BJ (cell line): ENCODE measurements around the gene BAIAP2. TPM values are rescaled to one million over a fixed set of nuclear protein-coding genes. Genes with fewer than 3 reads are reported as not detected.

ENCODE experiments used
- CTCF ChIA-PET: fragments of 350-600 bp; formaldehyde crosslinking; extraction: SDS; loops from one replicate; lab custom pipeline; 2021; ENCODE audit warnings: antibody characterized with exemption, inconsistent platforms; lab: Yijun Ruan, JAX
- POLR2A ChIA-PET: fragments of 300-600 bp; sonication (Branson Sonifier 250); formaldehyde crosslinking; extraction: SDS; loops from one replicate; lab custom pipeline; 2021; ENCODE audit warnings: antibody characterized with exemption; lab: Charles Lee
- DNase-seq: peaks from one replicate; pipeline ENCODE4 v3.0.0-alpha.2; 2011; ENCODE audit warnings: low read depth
- H3K27me3 ChIP-seq: 2 replicates; pipeline ENCODE4 v1.6.0; 2011; ENCODE audit warnings: low read length; ENCODE audit not compliant: control insufficient read depth, insufficient read depth
- H3K36me3 ChIP-seq: 2 replicates; pipeline ENCODE4 v1.5.1; 2011; ENCODE audit warnings: low read length; ENCODE audit not compliant: control insufficient read depth, insufficient read depth
- H3K4me3 ChIP-seq: 2 replicates; pipeline ENCODE4 v1.5.1; 2011; ENCODE audit warnings: low read depth, mild to moderate bottlenecking, control low read depth, low read length
- polyA plus RNA-seq: library from polyadenylated mRNA; depleted of rRNA; stranded (reverse); fragments of >200 nt; gene quantifications from 2 replicates; pipeline ENCODE4 v1.2.3, GENCODE V29; 2011
- TF ChIP-seq, protein P1 (sequence below): IDR thresholded peaks from 2 replicates; pipeline ENCODE4 v1.5.1; 2011; ENCODE audit warnings: low read depth, mild to moderate bottlenecking, control low read depth, inconsistent platforms, low read length, moderate library complexity; ENCODE audit not compliant: insufficient read depth

BAIAP2 gene
- polyA plus RNA-seq, 1 experiment: 12.1 TPM

DNA sequence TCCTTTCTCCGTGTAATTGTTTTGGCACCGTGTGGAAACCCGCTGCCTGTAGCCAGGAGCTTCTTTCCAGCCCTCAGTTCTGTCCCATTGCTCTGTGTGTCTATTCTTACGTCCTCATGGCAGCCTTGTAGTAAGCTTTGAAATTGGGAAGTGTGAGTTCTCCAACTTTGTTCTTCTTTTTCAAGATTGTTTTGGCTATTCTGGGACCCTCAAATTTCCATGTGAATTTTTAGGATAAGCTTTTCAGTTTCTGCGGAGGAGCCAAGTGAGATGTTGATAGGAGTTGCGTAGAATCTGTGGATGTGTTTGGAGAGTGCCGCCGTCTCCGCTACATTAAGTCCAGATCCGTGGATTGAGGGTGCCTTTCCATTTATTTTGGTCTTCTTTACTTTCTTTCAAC is 28.1 kb upstream of the BAIAP2 start:
- no peaks in the 10 kb centered on the region for H3K36me3 ChIP-seq
- CTCF ChIA-PET: interaction anchor here (0.6 to 1.5 kb wide), 6 partner anchors 9 to 608 kb away, joined by 3 to 7 read pairs (median 3); no protein-coding TSS in a partner anchor
- H3K27me3 ChIP-seq: peaks cover 16% of the 10 kb centered on the region
- no peak for DNase-seq
- no peak overlapping the region for H3K4me3 ChIP-seq
- TF ChIP-seq, protein P1, sequence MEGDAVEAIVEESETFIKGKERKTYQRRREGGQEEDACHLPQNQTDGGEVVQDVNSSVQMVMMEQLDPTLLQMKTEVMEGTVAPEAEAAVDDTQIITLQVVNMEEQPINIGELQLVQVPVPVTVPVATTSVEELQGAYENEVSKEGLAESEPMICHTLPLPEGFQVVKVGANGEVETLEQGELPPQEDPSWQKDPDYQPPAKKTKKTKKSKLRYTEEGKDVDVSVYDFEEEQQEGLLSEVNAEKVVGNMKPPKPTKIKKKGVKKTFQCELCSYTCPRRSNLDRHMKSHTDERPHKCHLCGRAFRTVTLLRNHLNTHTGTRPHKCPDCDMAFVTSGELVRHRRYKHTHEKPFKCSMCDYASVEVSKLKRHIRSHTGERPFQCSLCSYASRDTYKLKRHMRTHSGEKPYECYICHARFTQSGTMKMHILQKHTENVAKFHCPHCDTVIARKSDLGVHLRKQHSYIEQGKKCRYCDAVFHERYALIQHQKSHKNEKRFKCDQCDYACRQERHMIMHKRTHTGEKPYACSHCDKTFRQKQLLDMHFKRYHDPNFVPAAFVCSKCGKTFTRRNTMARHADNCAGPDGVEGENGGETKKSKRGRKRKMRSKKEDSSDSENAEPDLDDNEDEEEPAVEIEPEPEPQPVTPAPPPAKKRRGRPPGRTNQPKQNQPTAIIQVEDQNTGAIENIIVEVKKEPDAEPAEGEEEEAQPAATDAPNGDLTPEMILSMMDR: no peak
- POLR2A ChIA-PET: interaction anchor here (0.6 kb wide), 1 partner anchor 11 kb away, joined by 3 read pairs; no protein-coding TSS in a partner anchor

DNA sequence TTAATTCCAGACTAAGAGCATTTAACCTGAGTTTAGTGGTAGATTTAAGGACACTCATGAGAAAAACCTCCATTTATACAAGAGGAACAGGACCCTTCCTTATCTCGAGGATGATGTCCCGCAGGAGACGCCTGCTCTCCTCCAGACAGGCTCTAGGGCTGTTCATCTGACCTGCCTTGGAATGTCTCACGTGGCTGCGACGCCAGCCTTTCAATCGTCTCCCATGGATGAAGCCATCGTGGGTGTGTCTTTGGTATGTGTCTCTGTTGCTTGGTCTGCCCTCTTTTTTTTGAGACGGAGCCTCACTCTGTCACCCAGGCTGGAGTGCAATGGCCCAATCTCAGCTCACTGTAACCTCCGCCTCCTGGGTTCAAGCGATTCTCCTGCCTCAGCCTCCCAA is 26.8 kb upstream of the BAIAP2 start:
- Histone ChIP-seq H3K27me3 (peaks cover 16% of the 10 kb centered on the region), H3K36me3 (no peaks in the 10 kb centered on the region), H3K4me3 (no peak overlapping the region)
- TF ChIP-seq, protein P1: no peak
- ChIA-PET CTCF (no interaction called here), POLR2A (no interaction called here)
- no peak for DNase-seq

DNA sequence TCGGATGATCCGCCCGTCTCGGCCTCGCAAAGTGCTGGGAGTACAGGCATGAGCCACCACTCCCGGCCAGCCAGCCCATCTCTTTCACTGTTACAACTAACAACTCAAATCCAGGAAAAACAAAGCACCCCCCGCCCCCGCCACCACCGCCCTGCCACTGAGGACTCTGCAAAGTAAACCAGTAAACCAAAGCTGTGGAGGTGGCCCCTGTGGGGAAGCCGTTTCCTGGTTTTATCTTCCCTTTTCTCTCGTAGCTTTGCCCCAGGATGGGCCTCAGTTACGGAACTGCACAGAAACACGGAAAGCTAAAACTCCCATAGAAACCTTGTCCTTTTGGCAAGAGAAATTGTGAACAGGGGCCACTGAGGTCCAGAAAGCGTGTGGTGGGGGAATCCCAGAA is 25.8 kb upstream of the BAIAP2 start:
- ChIA-PET CTCF (interaction anchor here (1.4 kb wide), 1 partner anchor 15 kb away, joined by 3 read pairs; no protein-coding TSS in a partner anchor), POLR2A (no interaction called here)
- Histone ChIP-seq H3K36me3 (no peaks in the 10 kb centered on the region), H3K4me3 (no peak overlapping the region), H3K27me3 (peaks cover 11% of the 10 kb centered on the region)
- no peak for DNase-seq
- TF ChIP-seq, protein P1: no peak

DNA sequence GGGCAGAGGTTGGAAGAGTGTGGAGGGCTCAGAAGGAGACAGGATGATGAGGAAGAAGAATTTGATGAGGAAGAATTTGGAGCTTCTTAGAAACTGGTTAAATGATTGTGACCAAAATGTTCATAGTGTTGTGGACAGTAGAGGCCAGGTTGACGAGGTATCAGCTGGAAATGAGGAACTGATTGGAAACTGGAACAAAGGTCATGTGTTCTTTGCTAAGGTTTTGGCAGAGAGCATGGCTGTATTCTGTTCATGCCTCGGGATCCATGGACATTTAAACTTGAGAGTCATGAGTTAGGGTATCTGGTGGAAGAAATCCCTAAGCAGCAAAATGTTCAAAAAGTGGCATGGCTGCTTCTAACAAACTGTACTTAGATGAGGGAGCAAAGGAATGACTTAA is 24.0 kb upstream of the BAIAP2 start:
- H3K36me3 ChIP-seq: no peaks in the 10 kb centered on the region
- TF ChIP-seq, protein P1: no peak
- ChIA-PET CTCF (interaction anchor here (0.9 to 1.6 kb wide), 3 partner anchors 13 to 91 kb away, joined by 3 to 6 read pairs (median 4); no protein-coding TSS in a partner anchor), POLR2A (no interaction called here)
- DNase-seq: no peak
- H3K27me3 ChIP-seq: peaks cover 5% of the 10 kb centered on the region
- H3K4me3 ChIP-seq: no peak overlapping the region

DNA sequence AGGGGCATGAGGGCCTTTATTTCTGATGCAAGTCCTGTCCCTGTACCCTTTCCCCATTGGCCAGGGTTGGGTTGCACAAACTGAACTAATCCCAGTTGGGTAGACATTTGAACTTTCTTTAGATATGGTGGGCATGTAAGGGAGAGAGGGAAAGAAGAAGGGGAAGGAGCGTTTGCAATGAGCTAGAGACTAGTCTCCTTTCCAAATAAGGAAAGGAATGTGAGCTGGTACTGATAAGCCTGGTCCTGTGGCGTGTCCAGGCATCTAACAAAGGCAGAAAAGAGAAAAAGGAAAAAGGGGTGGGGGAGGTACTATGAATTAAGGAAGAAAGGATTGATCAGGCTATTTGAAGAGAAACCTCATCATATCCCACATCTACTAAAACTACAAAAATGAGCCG is 23.0 kb upstream of the BAIAP2 start:
- Histone ChIP-seq H3K27me3 (peaks cover 3% of the 10 kb centered on the region), H3K4me3 (no peak overlapping the region), H3K36me3 (no peaks in the 10 kb centered on the region)
- ChIA-PET POLR2A (no interaction called here), CTCF (interaction anchor here (4.4 kb wide), 1 partner anchor 12 kb away, joined by 24 read pairs; no protein-coding TSS in a partner anchor)
- no peak for DNase-seq
- TF ChIP-seq, protein P1: no peak
